CD14-positive monocyte (primary cell): ENCODE results near the gene PDLIM5. TPM values are rescaled to one million over a fixed set of nuclear protein-coding genes. Genes with fewer than 3 reads are reported as not detected.

Experiments used
- DNase-seq, 3 donors: peaks; one replicate each; pipeline ENCODE4 v3.0.0-alpha.2; 2011 to 2022
- H2AFZ ChIP-seq: 2 replicates; pipeline ENCODE4 v1.6.0; 2012; ENCODE audit warnings: mild to moderate bottlenecking, low read depth, low read length, inconsistent platforms; ENCODE audit not compliant: insufficient read depth, poor library complexity, severe bottlenecking
- H3K27ac ChIP-seq, 2 donors: 1 replicate in 1 of 2; 2 replicates in 1 of 2; pipeline ENCODE4 v1.5.1; 2012 to 2013; ENCODE audit warnings: low read length in 2 of 2, control low read depth in 1 of 2, inconsistent platforms in 1 of 2, low read depth in 1 of 2, mild to moderate bottlenecking in 1 of 2
- H3K27me3 ChIP-seq, 2 donors: one replicate each; pipeline versions ENCODE4 v1.6.0 to v1.6.1; 2011 to 2013; ENCODE audit warnings: low read length in 2 of 2; ENCODE audit not compliant: control insufficient read depth in 2 of 2, insufficient read depth in 2 of 2
- H3K36me3 ChIP-seq, 2 donors: replicated peaks in 1 of 2; 1 replicate in 1 of 2; 2 replicates in 1 of 2; pipeline versions ENCODE4 v1.5.1 to v1.6.1; 2012 to 2013; ENCODE audit warnings: low read length in 2 of 2, control low read depth in 1 of 2, inconsistent platforms in 1 of 2, mild to moderate bottlenecking in 1 of 2; ENCODE audit not compliant: insufficient read depth in 2 of 2, control insufficient read depth in 1 of 2
- H3K4me1 ChIP-seq, 2 donors: 1 replicate in 1 of 2; 2 replicates in 1 of 2; pipeline versions ENCODE4 v1.5.1 to v1.6.1; 2012 to 2013; ENCODE audit warnings: low read length in 2 of 2, control low read depth in 1 of 2, inconsistent platforms in 1 of 2, mild to moderate bottlenecking in 1 of 2, moderate library complexity in 1 of 2; ENCODE audit not compliant: insufficient read depth in 2 of 2, control insufficient read depth in 1 of 2
- H3K4me2 ChIP-seq: replicated peaks from 2 replicates; pipeline ENCODE3; 2012; ENCODE audit warnings: low read length, moderate library complexity, mild to moderate bottlenecking; ENCODE audit not compliant: poor library complexity, severe bottlenecking; ENCODE audit errors: extremely low read depth
- H3K4me3 ChIP-seq, 3 experiments: fragments of 200-600 bp in 1 of 3; sonication (generic) in 1 of 3; replicated peaks in 1 of 3; 1 replicate in 2 of 3; 2 replicates in 1 of 3; pipeline ENCODE4 v1.5.1; 2011 to 2013; ENCODE audit warnings: low read length in 3 of 3, mild to moderate bottlenecking in 3 of 3, control low read depth in 2 of 3, low read depth in 2 of 3, inconsistent platforms in 1 of 3, moderate library complexity in 1 of 3
- H3K79me2 ChIP-seq: 2 replicates; pipeline ENCODE4 v1.6.0; 2012; ENCODE audit warnings: mild to moderate bottlenecking, control low read depth, inconsistent platforms, low read length, moderate library complexity; ENCODE audit not compliant: insufficient read depth
- H3K9ac ChIP-seq: 2 replicates; pipeline ENCODE4 v1.6.0; 2017; ENCODE audit warnings: low read length, mild to moderate bottlenecking; ENCODE audit not compliant: insufficient read depth, poor library complexity, severe bottlenecking
- H3K9me3 ChIP-seq, 2 donors: replicated peaks in 1 of 2; 1 replicate in 1 of 2; 2 replicates in 1 of 2; pipeline versions ENCODE4 v1.5.1 to v1.6.1; 2012 to 2013; ENCODE audit warnings: low read length in 2 of 2, control low read depth in 1 of 2; ENCODE audit not compliant: control insufficient read depth in 1 of 2, insufficient read depth in 1 of 2
- H4K20me1 ChIP-seq: 2 replicates; pipeline ENCODE4 v1.6.0; 2012; ENCODE audit warnings: mild to moderate bottlenecking, low read length, control low read depth, moderate library complexity; ENCODE audit not compliant: insufficient read depth
- H3K27ac Mint-ChIP-seq, 7 donors: one replicate each; pipeline ENCODE4 v1.8.0; 2020; ENCODE audit warnings: mild to moderate bottlenecking in 7 of 7, mixed read lengths in 7 of 7, moderate library complexity in 6 of 7, inconsistent platforms in 2 of 7
- H3K27me3 Mint-ChIP-seq, 3 donors: one replicate each; pipeline ENCODE4 v1.8.0; 2021 to 2022; ENCODE audit warnings: low read depth in 3 of 3, mild to moderate bottlenecking in 3 of 3, mixed read lengths in 3 of 3, moderate library complexity in 3 of 3, inconsistent platforms in 1 of 3
- H3K36me3 Mint-ChIP-seq, 2 donors: one replicate each; pipeline ENCODE4 v1.8.0; 2020; ENCODE audit warnings: mixed read lengths in 2 of 2, inconsistent platforms in 1 of 2, mild to moderate bottlenecking in 1 of 2
- H3K4me1 Mint-ChIP-seq: one replicate; pipeline ENCODE4 v1.8.0; 2020; ENCODE audit warnings: mild to moderate bottlenecking, mixed read lengths
- H3K4me3 Mint-ChIP-seq, 2 donors: one replicate each; pipeline ENCODE4 v1.8.0; 2020; ENCODE audit warnings: mild to moderate bottlenecking in 2 of 2, mixed read lengths in 2 of 2, moderate library complexity in 1 of 2
- H3K9me3 Mint-ChIP-seq, 7 donors: one replicate each; pipeline ENCODE4 v1.8.0; 2020 to 2022; ENCODE audit warnings: mixed read lengths in 7 of 7, mild to moderate bottlenecking in 6 of 7, moderate library complexity in 6 of 7, inconsistent platforms in 2 of 7
- CTCF ChIP-seq: fragments of 200-600 bp; IDR thresholded peaks from one replicate; pipeline ENCODE4 v1.8.0; 2022; ENCODE audit warnings: antibody characterized with exemption, mild to moderate bottlenecking
- WGBS: methylation state at CpG from one replicate; pipeline ENCODE4 v1.1.5; 2013; ENCODE audit warnings: missing lambda C conversion rate; ENCODE audit not compliant: insufficient coverage; 5-methylcytosine and 5-hydroxymethylcytosine counted together
- intact Hi-C, 2 donors: fragments of 100-400 bp; cut with micrococcal nuclease; formaldehyde crosslinking; loops; one replicate each; pipeline versions ENCODE4 v1.15.0 to v1.15.1; 2023
- polyA plus RNA-seq, 3 donors: library from polyadenylated mRNA; depleted of rRNA in 1 of 3; unstranded in 2 of 3; stranded (reverse) in 1 of 3; fragments of 300-500 nt in 2 of 3; fragments of >200 nt in 1 of 3; fragmentation: Illumina TruSeq in 2 of 3; gene quantifications; 1 replicate in 2 of 3; 2 replicates in 1 of 3; pipeline ENCODE4 v1.2.3, GENCODE V29; 2012 to 2021

The PDLIM5 gene
- polyA plus RNA-seq, 3 donors, result 75.3 to 105 (median 80.9) TPM

GRCh38 chr4:94486372-94486801, 34.6 kb downstream of the PDLIM5 start:
- H3K9ac ChIP-seq, result no peak overlapping the region
- no peak for DNase-seq
- H3K9me3 ChIP-seq, result no peaks in the 10 kb centered on the region
- Mint-ChIP-seq H3K4me3 (no peak overlapping the region), H3K36me3 (peaks cover 6 to 7% of the 10 kb centered on the region in 2 donors), H3K27me3 (peaks cover 0 to 1% (median 0%) of the 10 kb centered on the region in 3 donors), H3K27ac (no peak overlapping the region), H3K4me1 (peaks cover 18% of the 10 kb centered on the region), H3K9me3 (peaks cover 0 to 2% (median 0%) of the 10 kb centered on the region in 7 donors)
- peaks cover 11 to 23% of the 10 kb centered on the region in 2 donors for H3K4me1 ChIP-seq
- intact Hi-C loops, result no loop called here
- no peak overlapping the region for H3K4me2 ChIP-seq
- no peaks in the 10 kb centered on the region for H3K36me3 ChIP-seq
- no peaks in the 10 kb centered on the region for H3K79me2 ChIP-seq
- no peak for TF ChIP-seq CTCF
- no CpG with 5 or more reads among the region's 2 CpGs for WGBS
- H3K27me3 ChIP-seq, result no peaks in the 10 kb centered on the region
- no peak overlapping the region for H3K27ac ChIP-seq
- peaks cover 82% of the 10 kb centered on the region for H4K20me1 ChIP-seq
- H3K4me3 ChIP-seq, result no peak overlapping the region
- H2AFZ ChIP-seq, result no peak overlapping the region

DNA sequence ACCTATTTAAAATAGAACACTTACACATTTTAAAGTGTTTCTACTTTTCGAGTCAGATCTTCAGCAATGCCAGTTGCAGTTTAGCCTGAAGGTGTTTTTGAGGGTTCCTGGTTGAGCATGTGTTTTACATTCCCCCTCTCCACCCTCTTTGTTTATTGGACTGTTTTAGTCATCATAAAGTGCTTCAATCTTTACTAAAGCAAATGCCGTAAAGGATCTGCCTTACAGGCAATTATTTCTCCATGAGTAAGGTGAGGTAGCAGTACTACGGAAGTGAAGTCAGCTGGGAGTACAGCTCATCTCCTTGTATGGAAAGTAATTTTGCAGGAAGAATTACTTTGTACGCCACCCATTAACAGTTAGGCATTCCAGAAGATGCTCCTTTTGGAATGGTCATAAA, 36.9 kb downstream of the PDLIM5 start:
- no peak for TF ChIP-seq CTCF
- Histone ChIP-seq H3K27ac (no peak overlapping the region), H3K36me3 (no peaks in the 10 kb centered on the region), H3K4me3 (no peak overlapping the region), H3K79me2 (no peaks in the 10 kb centered on the region), H2AFZ (no peak overlapping the region), H3K4me1 (peaks cover 11 to 23% of the 10 kb centered on the region in 2 donors), H4K20me1 (peaks cover 78% of the 10 kb centered on the region), H3K9ac (no peak overlapping the region), H3K9me3 (no peaks in the 10 kb centered on the region), H3K4me2 (no peak overlapping the region), H3K27me3 (no peaks in the 10 kb centered on the region)
- H3K27me3 Mint-ChIP-seq, result peaks cover 0 to under 1% (median 0%) of the 10 kb centered on the region in 3 donors
- H3K9me3 Mint-ChIP-seq, result peaks cover 0 to 2% (median 0%) of the 10 kb centered on the region in 7 donors
- WGBS, result 100% methylated on average over 2 of the region's 4 CpGs
- no peak overlapping the region for H3K4me3 Mint-ChIP-seq
- H3K27ac Mint-ChIP-seq, result no peak overlapping the region
- intact Hi-C loops, result no loop called here
- H3K4me1 Mint-ChIP-seq, result peaks cover 18% of the 10 kb centered on the region
- H3K36me3 Mint-ChIP-seq, result peaks cover 9 to 10% of the 10 kb centered on the region in 2 donors
- no peak for DNase-seq
